ENCODE measurements around the gene STEAP2. TPM values are rescaled to one million over a fixed set of nuclear protein-coding genes. Genes with fewer than 3 reads are reported as not detected.

STEAP2 gene
- total RNA-seq, 2 donors from 2014 or later = 27.7 to 31.0 TPM

DNA sequence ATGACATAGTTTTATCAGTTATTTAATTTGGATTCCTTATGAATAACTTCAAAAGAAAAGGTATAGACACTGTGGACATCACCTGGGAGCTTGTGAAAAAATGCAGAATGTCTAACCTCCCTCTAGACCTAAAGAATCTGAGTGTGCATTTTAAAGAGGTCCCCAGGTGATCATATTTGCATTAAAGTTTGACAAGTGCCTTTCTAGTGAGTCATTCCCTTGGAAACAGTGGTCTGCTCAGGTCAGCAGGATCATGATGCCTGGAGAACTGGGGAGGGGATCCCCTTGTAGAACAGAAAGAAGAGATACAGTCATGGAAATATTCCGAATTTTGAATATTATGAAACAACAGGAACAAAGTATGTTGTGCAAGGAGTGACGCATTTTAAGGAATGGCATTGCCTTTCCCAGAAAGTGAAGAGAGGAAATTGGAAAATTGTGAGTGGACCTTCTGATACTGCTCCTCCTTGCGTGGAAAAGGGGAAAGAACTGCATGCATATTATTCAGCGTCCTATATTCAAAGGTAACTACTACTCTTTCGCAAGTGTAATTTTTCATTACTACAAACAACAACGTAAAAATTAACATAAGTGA is 4.6 kb downstream of the STEAP2 start:
- Histone ChIP-seq H3K9me3 (no peaks in the 10 kb centered on the region), H3K4me3 (no peak overlapping the region), H3K27ac (no peak overlapping the region), H3K27me3 (replicated peaks; ENCODE audit: insufficient read depth) (no peaks in the 10 kb centered on the region), H3K4me1 (ENCODE audit: control insufficient read depth in 1 of 2, low read depth in 2 of 2) (peaks cover 4 to 12% of the 10 kb centered on the region in 2 donors), H3K36me3 (no peaks in the 10 kb centered on the region)
- DNase-seq (ENCODE audit: low spot score) (no peak), ATAC-seq (ENCODE audit: insufficient number of reproducible peaks, low FRiP score, low read depth) (no peak)
- TF ChIP-seq, protein P1, sequence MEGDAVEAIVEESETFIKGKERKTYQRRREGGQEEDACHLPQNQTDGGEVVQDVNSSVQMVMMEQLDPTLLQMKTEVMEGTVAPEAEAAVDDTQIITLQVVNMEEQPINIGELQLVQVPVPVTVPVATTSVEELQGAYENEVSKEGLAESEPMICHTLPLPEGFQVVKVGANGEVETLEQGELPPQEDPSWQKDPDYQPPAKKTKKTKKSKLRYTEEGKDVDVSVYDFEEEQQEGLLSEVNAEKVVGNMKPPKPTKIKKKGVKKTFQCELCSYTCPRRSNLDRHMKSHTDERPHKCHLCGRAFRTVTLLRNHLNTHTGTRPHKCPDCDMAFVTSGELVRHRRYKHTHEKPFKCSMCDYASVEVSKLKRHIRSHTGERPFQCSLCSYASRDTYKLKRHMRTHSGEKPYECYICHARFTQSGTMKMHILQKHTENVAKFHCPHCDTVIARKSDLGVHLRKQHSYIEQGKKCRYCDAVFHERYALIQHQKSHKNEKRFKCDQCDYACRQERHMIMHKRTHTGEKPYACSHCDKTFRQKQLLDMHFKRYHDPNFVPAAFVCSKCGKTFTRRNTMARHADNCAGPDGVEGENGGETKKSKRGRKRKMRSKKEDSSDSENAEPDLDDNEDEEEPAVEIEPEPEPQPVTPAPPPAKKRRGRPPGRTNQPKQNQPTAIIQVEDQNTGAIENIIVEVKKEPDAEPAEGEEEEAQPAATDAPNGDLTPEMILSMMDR (IDR thresholded peaks at IDR 0.05) = no peak

DNA sequence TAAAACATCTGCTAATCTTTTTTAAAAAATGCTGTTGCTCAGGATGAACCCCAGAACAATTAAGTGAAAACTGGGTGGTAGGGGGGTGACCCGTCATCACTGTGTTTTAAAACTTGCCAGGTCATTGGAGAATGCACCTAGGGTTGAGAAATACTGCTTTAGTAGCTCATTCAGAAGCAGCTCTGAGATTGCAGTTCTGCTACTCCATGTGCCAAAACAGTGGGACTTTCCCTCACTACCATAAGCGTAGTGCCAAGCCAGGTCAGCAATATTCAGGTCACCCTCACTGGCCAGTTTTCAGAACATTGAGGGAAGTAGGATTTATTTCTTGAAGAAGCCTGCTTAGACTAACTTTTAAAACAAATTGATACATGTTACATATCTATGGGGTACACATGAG is 5.2 kb downstream of the STEAP2 start:
- Histone ChIP-seq H3K4me3 (no peak overlapping the region), H3K9me3 (no peaks in the 10 kb centered on the region), H3K36me3 (no peaks in the 10 kb centered on the region), H3K27me3 (replicated peaks; ENCODE audit: insufficient read depth) (no peaks in the 10 kb centered on the region), H3K27ac (no peak overlapping the region), H3K4me1 (ENCODE audit: control insufficient read depth in 1 of 2, low read depth in 2 of 2) (peaks cover 4 to 12% of the 10 kb centered on the region in 2 donors)
- DNase-seq (ENCODE audit: low spot score) = no peak
- TF ChIP-seq, protein P1 (IDR thresholded peaks at IDR 0.05) = no peak
- ATAC-seq (ENCODE audit: insufficient number of reproducible peaks, low FRiP score, low read depth) = no peak

DNA sequence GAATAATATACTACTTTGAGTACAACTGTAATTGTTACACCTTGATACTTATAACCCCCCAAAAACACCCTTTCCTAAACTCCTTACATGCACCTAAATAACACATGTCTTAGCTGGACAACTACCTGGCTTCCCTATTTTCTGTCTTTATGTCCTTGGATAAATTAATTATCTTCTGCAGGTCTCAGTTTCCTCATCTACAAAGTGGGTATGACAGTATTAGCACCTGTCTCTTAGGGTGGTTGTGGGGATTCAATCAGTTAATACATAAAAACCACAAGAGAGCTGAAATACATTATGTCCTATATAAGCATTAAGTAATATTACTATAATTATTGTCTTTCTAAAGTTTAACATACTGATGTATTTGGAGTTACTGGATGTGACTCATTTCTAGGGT is 10.8 kb downstream of the STEAP2 start:
- H3K4me1 ChIP-seq (ENCODE audit: control insufficient read depth in 1 of 2, low read depth in 2 of 2) = no peaks in the 10 kb centered on the region
- no peak overlapping the region for H3K27ac ChIP-seq

DNA sequence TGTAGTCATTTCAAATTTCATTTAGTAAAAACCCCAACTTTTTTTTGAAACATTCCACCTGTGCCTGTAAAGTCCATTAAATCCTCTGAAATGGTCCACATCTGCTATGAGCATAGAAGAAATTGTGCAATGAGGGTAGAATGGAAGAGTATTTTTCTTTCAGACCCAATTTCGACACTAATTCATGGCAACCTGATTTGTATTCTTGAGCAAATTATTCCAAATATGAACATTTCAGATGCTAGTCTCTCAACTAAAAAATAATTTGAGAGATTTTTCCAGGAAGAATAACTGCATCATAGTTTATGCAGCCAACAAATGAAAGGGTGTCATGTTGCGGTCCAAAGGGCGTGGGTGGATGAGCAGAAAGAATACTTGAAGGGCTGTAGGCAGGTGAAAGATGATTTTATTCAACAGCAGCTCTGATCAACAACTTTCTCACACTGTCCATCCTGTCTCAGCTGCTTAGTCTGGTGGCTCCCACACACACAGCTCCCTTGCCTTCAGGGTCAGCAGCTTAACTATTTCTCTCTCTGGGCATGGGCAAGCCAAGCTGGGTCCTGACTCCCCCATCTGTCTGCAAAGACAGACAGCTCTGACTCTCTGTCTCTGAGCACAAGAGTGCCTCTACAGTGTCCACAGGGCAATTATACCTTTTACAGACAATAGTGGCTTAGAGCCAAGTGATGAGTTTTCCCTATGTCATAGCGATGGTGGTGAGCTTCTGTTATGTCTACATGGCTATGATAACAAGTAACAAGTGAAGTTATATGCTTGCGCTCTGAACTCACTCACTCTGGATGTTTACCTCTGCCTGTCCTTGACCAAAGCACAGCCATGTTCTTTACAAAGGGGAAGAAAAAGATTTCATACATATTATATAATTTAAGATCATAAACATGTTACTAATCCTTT is 11.5 kb downstream of the STEAP2 start:
- TF ChIP-seq, protein P1 (IDR thresholded peaks at IDR 0.05) = no peak
- Histone ChIP-seq H3K9me3 (no peaks in the 10 kb centered on the region), H3K4me1 (ENCODE audit: control insufficient read depth in 1 of 2, low read depth in 2 of 2) (no peaks in the 10 kb centered on the region), H3K36me3 (peaks cover 3% of the 10 kb centered on the region), H3K4me3 (no peak overlapping the region), H3K27ac (no peak overlapping the region), H3K27me3 (replicated peaks; ENCODE audit: insufficient read depth) (no peaks in the 10 kb centered on the region)
- DNase-seq (ENCODE audit: low spot score) = no peak
- no peak for ATAC-seq (ENCODE audit: insufficient number of reproducible peaks, low FRiP score, low read depth)

More for the DNA sequence above, 10.8 kb downstream of the STEAP2 start:
- no peak for DNase-seq (ENCODE audit: low spot score)
- H3K27me3 ChIP-seq (replicated peaks; ENCODE audit: insufficient read depth) = no peaks in the 10 kb centered on the region
- ATAC-seq (ENCODE audit: insufficient number of reproducible peaks, low FRiP score, low read depth) = no peak
- TF ChIP-seq, protein P1 (IDR thresholded peaks at IDR 0.05) = no peak
- no peak overlapping the region for H3K4me3 ChIP-seq
- H3K36me3 ChIP-seq = peaks cover 3% of the 10 kb centered on the region
- no peaks in the 10 kb centered on the region for H3K9me3 ChIP-seq

DNA sequence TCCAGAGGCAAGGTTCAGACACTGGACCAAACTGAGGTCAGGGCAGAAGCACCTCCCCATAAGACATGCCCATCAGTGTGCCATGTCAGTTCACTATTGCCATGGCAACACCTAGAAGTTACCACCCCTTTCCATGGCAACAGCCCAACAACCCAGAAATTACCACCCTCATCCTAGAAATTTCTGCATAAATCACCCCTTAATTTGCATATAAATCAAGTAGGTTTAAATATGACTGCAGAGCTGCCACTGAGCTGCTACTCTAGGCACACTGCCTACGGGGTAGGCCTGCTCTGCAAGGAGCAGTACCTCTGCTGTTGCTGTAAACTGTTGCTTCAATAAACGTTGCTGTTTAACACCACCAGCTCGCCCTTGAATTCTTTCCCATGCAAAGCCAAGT is 12.7 kb downstream of the STEAP2 start:
- H3K4me1 ChIP-seq (ENCODE audit: control insufficient read depth in 1 of 2, low read depth in 2 of 2) = no peaks in the 10 kb centered on the region
- TF ChIP-seq, protein P1 (IDR thresholded peaks at IDR 0.05) = no peak
- H3K27ac ChIP-seq = no peak overlapping the region
- H3K9me3 ChIP-seq = no peaks in the 10 kb centered on the region
- DNase-seq (ENCODE audit: low spot score) (no peak), ATAC-seq (ENCODE audit: insufficient number of reproducible peaks, low FRiP score, low read depth) (no peak)
- peaks cover 8% of the 10 kb centered on the region for H3K36me3 ChIP-seq
- H3K27me3 ChIP-seq (replicated peaks; ENCODE audit: insufficient read depth) = no peaks in the 10 kb centered on the region
- no peak overlapping the region for H3K4me3 ChIP-seq

Data from thoracic aorta (tissue), 2 donors.